Lower lobe of right lung (tissue), 2 donors: ENCODE results near the gene TET2. TPM values are rescaled to one million over a fixed set of nuclear protein-coding genes. Genes with fewer than 3 reads are reported as not detected.

Experiments used
- ATAC-seq, 2 donors: fragments of 200-7000 bp; cut with Tn5 transposase; one replicate each; pipeline ENCODE4 v1.9.1; 2020 to 2022; ENCODE audit warnings: mild to moderate bottlenecking in 2 of 2, moderate library complexity in 2 of 2
- DNase-seq: peaks from one replicate; pipeline ENCODE4 v3.0.0-alpha.2; 2020
- H3K27ac ChIP-seq: fragments of 200-600 bp; one replicate; pipeline ENCODE4 v1.8.0; 2022
- H3K27me3 ChIP-seq: fragments of 200-600 bp; one replicate; pipeline ENCODE4 v1.8.0; 2022; ENCODE audit warnings: low read depth
- H3K36me3 ChIP-seq: fragments of 200-600 bp; one replicate; pipeline ENCODE4 v1.8.0; 2022; ENCODE audit warnings: mild to moderate bottlenecking
- H3K4me1 ChIP-seq: fragments of 200-600 bp; one replicate; pipeline ENCODE4 v1.8.0; 2022
- H3K4me3 ChIP-seq: fragments of 200-600 bp; one replicate; pipeline ENCODE4 v1.8.0; 2022; ENCODE audit warnings: mild to moderate bottlenecking
- H3K9me3 ChIP-seq: fragments of 200-600 bp; one replicate; pipeline ENCODE4 v1.8.0; 2022
- CTCF ChIP-seq: fragments of 200-600 bp; IDR thresholded peaks from one replicate; pipeline ENCODE4 v1.8.0; 2022; ENCODE audit warnings: antibody characterized with exemption, mild to moderate bottlenecking
- intact Hi-C: fragments of 100-400 bp; cut with DNase I; formaldehyde crosslinking; loops from one replicate; pipeline ENCODE4 v1.11.0; 2022
- total RNA-seq: library from RNA; stranded (reverse); fragmentation: NEBNext Ultra II Directional; extraction: Animal tissue kit (Norgen Biotek cat#: 25700); gene quantifications from one replicate; pipeline ENCODE4 v1.2.1, GENCODE V29; 2021
- donor health status: DM: no; HTN: yes; CAD: no; lungs with severe emphysema.

TET2 gene
- total RNA-seq, 1 donor from 2014 or later = 37.3 TPM

GRCh38 chr4:105140684-105141490, 5.8 kb upstream of the TET2 start:
- DNase-seq (no peak), ATAC-seq (peak in 1 of 2 donors; percentile 57)
- Histone ChIP-seq H3K4me3 (no peak overlapping the region), H3K9me3 (no peaks in the 10 kb centered on the region), H3K36me3 (no peaks in the 10 kb centered on the region), H3K4me1 (no peaks in the 10 kb centered on the region), H3K27me3 (no peaks in the 10 kb centered on the region), H3K27ac (no peak overlapping the region)
- TF ChIP-seq CTCF = peak; percentile 58
- intact Hi-C loops = no loop called here

- no peak for DNase-seq
- H3K9me3 ChIP-seq = no peaks in the 10 kb centered on the region
- H3K36me3 ChIP-seq = no peaks in the 10 kb centered on the region
- no peak for TF ChIP-seq CTCF
- H3K27ac ChIP-seq = peak overlapping the region; percentile 89
- H3K27me3 ChIP-seq = no peaks in the 10 kb centered on the region
- H3K4me1 ChIP-seq = peaks cover 23% of the 10 kb centered on the region
- ATAC-seq = peak; percentile 19 to 35
- peak overlapping the region; percentile 78 for H3K4me3 ChIP-seq
- intact Hi-C loops = no loop called here
These were observed 1.3 kb upstream of the TET2 start for GRCh38 chr4:105145156-105145902.

GRCh38 chr4:105145903-105146275, 787 bp upstream of the TET2 start:
- H3K4me3 ChIP-seq = peak overlapping the region; percentile 78
- no peak for TF ChIP-seq CTCF
- no peaks in the 10 kb centered on the region for H3K27me3 ChIP-seq
- H3K4me1 ChIP-seq = peaks cover 28% of the 10 kb centered on the region
- ATAC-seq = peak; percentile 34 to 66
- peak; percentile 64 for DNase-seq
- H3K36me3 ChIP-seq = no peaks in the 10 kb centered on the region
- intact Hi-C loops = no loop called here
- no peaks in the 10 kb centered on the region for H3K9me3 ChIP-seq
- H3K27ac ChIP-seq = peak overlapping the region; percentile 89

- peak; percentile 1 to 16 for ATAC-seq
- peak overlapping the region; percentile 89 for H3K27ac ChIP-seq
These were observed 408 bp downstream of the TET2 start for GRCh38 chr4:105147016-105147552.

More at GRCh38 chr4:105147016-105147552, 408 bp downstream of the TET2 start:
- peak overlapping the region; percentile 78 for H3K4me3 ChIP-seq
- no peak for TF ChIP-seq CTCF
- H3K27me3 ChIP-seq = no peaks in the 10 kb centered on the region
- H3K36me3 ChIP-seq = no peaks in the 10 kb centered on the region
- no peak for DNase-seq
- peaks cover 28% of the 10 kb centered on the region for H3K4me1 ChIP-seq
- H3K9me3 ChIP-seq = no peaks in the 10 kb centered on the region
- intact Hi-C loops = no loop called here
